Measurements from ENCODE around the gene KCND3.

Gene KCND3

DNA sequence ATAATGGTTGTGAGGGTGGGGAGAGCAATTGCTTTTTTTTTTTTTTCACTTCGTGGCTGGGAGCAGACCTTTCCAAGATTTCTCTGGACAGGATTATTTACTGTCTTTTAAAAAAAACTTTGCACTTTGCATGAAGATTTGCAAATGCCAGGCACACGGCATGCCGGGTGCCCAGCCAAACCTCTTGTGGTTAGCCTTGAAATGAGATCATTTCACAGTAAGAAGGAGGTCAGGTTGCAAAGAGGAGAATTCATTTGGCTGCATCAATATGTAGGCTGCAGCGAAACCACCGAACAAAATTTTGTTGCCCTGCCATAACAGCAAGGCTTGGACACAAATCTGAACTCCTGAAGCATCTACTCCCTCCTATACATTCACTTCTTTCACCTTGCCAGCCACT, 36.5 kb upstream of the KCND3 start:
- Histone ChIP-seq H3K36me3 (ENCODE audit: insufficient read depth, low read length) (no peaks in the 10 kb centered on the region), H3K4me3 (ENCODE audit: low read depth, low read length, poor library complexity, severe bottlenecking) (no peak overlapping the region), H3K79me2 (ENCODE audit: insufficient read depth, low read length) (no peaks in the 10 kb centered on the region), H3K4me1 (ENCODE audit: insufficient read depth, low read length, severe bottlenecking) (no peaks in the 10 kb centered on the region), H3K9me3 (ENCODE audit: low read length) (no peaks in the 10 kb centered on the region), H2AFZ (ENCODE audit: low read length) (no peak overlapping the region), H3K9ac (ENCODE audit: low read length) (no peak overlapping the region), H3K9me2 (ENCODE audit: low read depth, low read length) (no peaks in the 10 kb centered on the region), H4K20me1 (ENCODE audit: insufficient read depth, low read length) (no peaks in the 10 kb centered on the region), H3K27ac (ENCODE audit: low read depth, low read length, poor library complexity, severe bottlenecking) (no peak overlapping the region), H3K27me3 (ENCODE audit: insufficient read depth, low read length) (no peaks in the 10 kb centered on the region), H3F3A (ENCODE audit: insufficient read depth, low read length) (no peaks in the 10 kb centered on the region), H3K4me2 (ENCODE audit: low read length) (no peak overlapping the region)
- TF ChIP-seq, protein P1, sequence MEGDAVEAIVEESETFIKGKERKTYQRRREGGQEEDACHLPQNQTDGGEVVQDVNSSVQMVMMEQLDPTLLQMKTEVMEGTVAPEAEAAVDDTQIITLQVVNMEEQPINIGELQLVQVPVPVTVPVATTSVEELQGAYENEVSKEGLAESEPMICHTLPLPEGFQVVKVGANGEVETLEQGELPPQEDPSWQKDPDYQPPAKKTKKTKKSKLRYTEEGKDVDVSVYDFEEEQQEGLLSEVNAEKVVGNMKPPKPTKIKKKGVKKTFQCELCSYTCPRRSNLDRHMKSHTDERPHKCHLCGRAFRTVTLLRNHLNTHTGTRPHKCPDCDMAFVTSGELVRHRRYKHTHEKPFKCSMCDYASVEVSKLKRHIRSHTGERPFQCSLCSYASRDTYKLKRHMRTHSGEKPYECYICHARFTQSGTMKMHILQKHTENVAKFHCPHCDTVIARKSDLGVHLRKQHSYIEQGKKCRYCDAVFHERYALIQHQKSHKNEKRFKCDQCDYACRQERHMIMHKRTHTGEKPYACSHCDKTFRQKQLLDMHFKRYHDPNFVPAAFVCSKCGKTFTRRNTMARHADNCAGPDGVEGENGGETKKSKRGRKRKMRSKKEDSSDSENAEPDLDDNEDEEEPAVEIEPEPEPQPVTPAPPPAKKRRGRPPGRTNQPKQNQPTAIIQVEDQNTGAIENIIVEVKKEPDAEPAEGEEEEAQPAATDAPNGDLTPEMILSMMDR (IDR thresholded peaks at IDR 0.05; ENCODE audit: low read length): no peak
- TF ChIP-seq EZH2 (IDR thresholded peaks at IDR 0.05; ENCODE audit: borderline replicate concordance, low read length): no peak

DNA sequence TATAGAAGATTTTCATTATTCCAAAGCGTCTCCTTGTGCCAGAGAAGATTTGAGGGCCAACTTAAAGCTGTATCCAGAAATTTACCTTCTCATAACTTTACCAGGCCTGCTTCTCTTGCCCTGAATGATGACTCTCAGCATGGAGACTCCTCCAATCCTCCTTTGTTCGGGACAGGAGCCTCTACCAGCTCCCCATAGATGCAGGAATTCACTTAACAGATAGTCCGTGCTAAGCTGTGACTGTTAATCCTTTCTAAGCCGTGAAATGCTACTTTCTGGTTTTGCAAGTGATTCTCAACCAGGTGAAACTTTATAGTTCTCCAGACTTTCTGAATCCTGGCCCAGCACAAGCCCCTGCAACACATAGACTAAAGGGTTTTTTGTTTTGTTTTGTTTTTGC, 31.8 kb upstream of the KCND3 start:
- no peaks in the 10 kb centered on the region for H3K36me3 ChIP-seq (ENCODE audit: insufficient read depth, low read length)
- no peaks in the 10 kb centered on the region for H3K9me3 ChIP-seq (ENCODE audit: low read length)
- no peaks in the 10 kb centered on the region for H4K20me1 ChIP-seq (ENCODE audit: insufficient read depth, low read length)
- H3K9ac ChIP-seq (ENCODE audit: low read length): no peak overlapping the region
- H3K4me3 ChIP-seq (ENCODE audit: low read depth, low read length, poor library complexity, severe bottlenecking): no peak overlapping the region
- no peaks in the 10 kb centered on the region for H3K27me3 ChIP-seq (ENCODE audit: insufficient read depth, low read length)
- no peaks in the 10 kb centered on the region for H3F3A ChIP-seq (ENCODE audit: insufficient read depth, low read length)
- H3K9me2 ChIP-seq (ENCODE audit: low read depth, low read length): no peaks in the 10 kb centered on the region
- TF ChIP-seq EZH2 (IDR thresholded peaks at IDR 0.05; ENCODE audit: borderline replicate concordance, low read length): no peak
- TF ChIP-seq, protein P1 (IDR thresholded peaks at IDR 0.05; ENCODE audit: low read length): no peak
- no peak overlapping the region for H2AFZ ChIP-seq (ENCODE audit: low read length)
- H3K4me2 ChIP-seq (ENCODE audit: low read length): no peak overlapping the region
- H3K79me2 ChIP-seq (ENCODE audit: insufficient read depth, low read length): no peaks in the 10 kb centered on the region
- H3K4me1 ChIP-seq (ENCODE audit: insufficient read depth, low read length, severe bottlenecking): no peaks in the 10 kb centered on the region
- H3K27ac ChIP-seq (ENCODE audit: low read depth, low read length, poor library complexity, severe bottlenecking): no peak overlapping the region

DNA sequence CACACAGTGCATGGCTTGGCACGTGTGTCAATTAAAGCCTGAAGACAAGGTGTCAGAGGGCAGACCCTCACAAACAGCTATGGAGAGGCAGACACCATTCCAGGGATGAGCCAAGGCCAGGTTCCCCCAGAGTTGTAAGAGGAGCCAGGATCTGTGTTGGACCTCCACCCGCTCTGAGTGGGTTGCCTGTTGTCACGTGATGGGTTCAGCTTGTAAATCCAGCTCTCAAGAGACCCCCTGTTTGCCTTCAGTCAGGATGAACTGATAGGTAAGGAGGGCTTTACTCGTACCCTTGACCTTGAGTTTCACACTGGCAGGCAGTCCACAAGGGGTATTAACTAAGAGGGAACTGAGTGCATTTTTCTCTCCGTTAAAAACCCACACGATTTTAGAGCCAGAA, 27.7 kb upstream of the KCND3 start:
- Histone ChIP-seq H3F3A (ENCODE audit: insufficient read depth, low read length) (no peaks in the 10 kb centered on the region), H3K9me2 (ENCODE audit: low read depth, low read length) (no peaks in the 10 kb centered on the region), H3K27ac (ENCODE audit: low read depth, low read length, poor library complexity, severe bottlenecking) (no peak overlapping the region), H3K4me2 (ENCODE audit: low read length) (no peak overlapping the region), H3K27me3 (ENCODE audit: insufficient read depth, low read length) (no peaks in the 10 kb centered on the region), H3K9ac (ENCODE audit: low read length) (no peak overlapping the region), H3K79me2 (ENCODE audit: insufficient read depth, low read length) (no peaks in the 10 kb centered on the region), H2AFZ (ENCODE audit: low read length) (no peak overlapping the region), H3K4me3 (ENCODE audit: low read depth, low read length, poor library complexity, severe bottlenecking) (no peak overlapping the region), H3K36me3 (ENCODE audit: insufficient read depth, low read length) (no peaks in the 10 kb centered on the region), H3K4me1 (ENCODE audit: insufficient read depth, low read length, severe bottlenecking) (no peaks in the 10 kb centered on the region), H4K20me1 (ENCODE audit: insufficient read depth, low read length) (no peaks in the 10 kb centered on the region), H3K9me3 (ENCODE audit: low read length) (no peaks in the 10 kb centered on the region)
- TF ChIP-seq EZH2 (IDR thresholded peaks at IDR 0.05; ENCODE audit: borderline replicate concordance, low read length): no peak
- TF ChIP-seq, protein P1 (IDR thresholded peaks at IDR 0.05; ENCODE audit: low read length): no peak
